Measurements from ENCODE around the gene BEND2.
A peak's percentile ranks its signal among the peaks of the same experiment; 100 is the strongest.

The BEND2 gene

GRCh38 chrX:18210470-18210869 lies 10.2 kb downstream of the BEND2 start:
- H3K27ac ChIP-seq = no peak overlapping the region
- TF ChIP-seq CTCF (IDR thresholded peaks at IDR 0.05) = peak; percentile 15 to 23
- no peaks in the 10 kb centered on the region for H3K27me3 ChIP-seq
- no peaks in the 10 kb centered on the region for H3K4me1 ChIP-seq
- no peak for DNase-seq
- H3K4me3 ChIP-seq = no peak overlapping the region
- H3K9me3 ChIP-seq = no peaks in the 10 kb centered on the region
- intact Hi-C loops (cut with DNase I; ENCODE audit: low total_unique reads) = no loop called here
- H3K36me3 ChIP-seq = no peaks in the 10 kb centered on the region

GRCh38 chrX:18206657-18207056 lies 14.0 kb downstream of the BEND2 start:
- TF ChIP-seq CTCF (IDR thresholded peaks at IDR 0.05) = no peak
- Histone ChIP-seq H3K27ac (no peak overlapping the region), H3K4me3 (no peak overlapping the region), H3K4me1 (no peaks in the 10 kb centered on the region), H3K36me3 (no peaks in the 10 kb centered on the region), H3K9me3 (no peaks in the 10 kb centered on the region), H3K27me3 (no peaks in the 10 kb centered on the region)
- intact Hi-C loops (cut with DNase I; ENCODE audit: low total_unique reads) = no loop called here
- no peak for DNase-seq

GRCh38 chrX:18203631-18204030 lies 17.1 kb downstream of the BEND2 start:
- intact Hi-C loops (cut with DNase I; ENCODE audit: low total_unique reads) = no loop called here

GRCh38 chrX:18194688-18195087 lies 26.0 kb downstream of the BEND2 start:
- Histone ChIP-seq H3K9me3 (no peaks in the 10 kb centered on the region), H3K27me3 (no peaks in the 10 kb centered on the region), H3K4me3 (no peak overlapping the region), H3K4me1 (no peaks in the 10 kb centered on the region), H3K27ac (no peak overlapping the region), H3K36me3 (no peaks in the 10 kb centered on the region)
- DNase-seq = no peak
- no peak for TF ChIP-seq CTCF (IDR thresholded peaks at IDR 0.05)
- intact Hi-C loops (cut with DNase I; ENCODE audit: low total_unique reads) = no loop called here

More at GRCh38 chrX:18203631-18204030, 17.1 kb downstream of the BEND2 start:
- H3K36me3 ChIP-seq = no peaks in the 10 kb centered on the region
- no peak for DNase-seq
- no peaks in the 10 kb centered on the region for H3K4me1 ChIP-seq
- no peak overlapping the region for H3K27ac ChIP-seq
- no peaks in the 10 kb centered on the region for H3K9me3 ChIP-seq
- H3K4me3 ChIP-seq = no peak overlapping the region
- no peaks in the 10 kb centered on the region for H3K27me3 ChIP-seq
- no peak for TF ChIP-seq CTCF (IDR thresholded peaks at IDR 0.05)

GRCh38 chrX:18179446-18179845 lies 41.2 kb downstream of the BEND2 start:
- TF ChIP-seq CTCF (IDR thresholded peaks at IDR 0.05) = no peak
- H3K27me3 ChIP-seq = no peaks in the 10 kb centered on the region
- intact Hi-C loops (cut with DNase I; ENCODE audit: low total_unique reads) = no loop called here
- no peak overlapping the region for H3K4me3 ChIP-seq
- DNase-seq = no peak
- no peak overlapping the region for H3K27ac ChIP-seq
- peaks cover 0 to 6% (median 0%) of the 10 kb centered on the region in 3 donors for H3K9me3 ChIP-seq
- H3K4me1 ChIP-seq = no peaks in the 10 kb centered on the region
- H3K36me3 ChIP-seq = no peaks in the 10 kb centered on the region

GRCh38 chrX:18174971-18175370 lies 45.7 kb downstream of the BEND2 start:
- Histone ChIP-seq H3K9me3 (peaks cover 0 to 1% (median 0%) of the 10 kb centered on the region in 3 donors), H3K27ac (no peak overlapping the region)

More at GRCh38 chrX:18174971-18175370, 45.7 kb downstream of the BEND2 start:
- DNase-seq = no peak
- Histone ChIP-seq H3K27me3 (no peaks in the 10 kb centered on the region), H3K36me3 (no peaks in the 10 kb centered on the region), H3K4me1 (no peaks in the 10 kb centered on the region), H3K4me3 (no peak overlapping the region)
- intact Hi-C loops (cut with DNase I; ENCODE audit: low total_unique reads) = no loop called here
- no peak for TF ChIP-seq CTCF (IDR thresholded peaks at IDR 0.05)
